BE2C (cell line): ENCODE measurements around the gene PPP1R1C.

Experiments
- DNase-seq: peaks from one replicate; pipeline ENCODE4 v3.0.0-alpha.2; 2020
- H3K27me3 ChIP-seq: fragments of 250-450 bp; sonication (Bioruptor Pico); 2 replicates; pipeline ENCODE4 v1.5.1; 2020; ENCODE audit warnings: mild to moderate bottlenecking
- H3K36me3 ChIP-seq: fragments of 250-450 bp; sonication (Bioruptor Pico); 2 replicates; pipeline ENCODE4 v1.5.1; 2020; ENCODE audit warnings: mild to moderate bottlenecking
- H3K4me1 ChIP-seq: fragments of 250-450 bp; sonication (Bioruptor Pico); 2 replicates; pipeline ENCODE4 v1.5.1; 2020
- H3K4me3 ChIP-seq: 2 replicates; pipeline ENCODE4 v1.5.1; 2011; ENCODE audit warnings: low read depth, low read length
- H3K9me3 ChIP-seq: fragments of 250-450 bp; sonication (Bioruptor Pico); 2 replicates; pipeline ENCODE4 v1.5.1; 2020
- TF ChIP-seq, protein P1 (sequence below): IDR thresholded peaks from 2 replicates; pipeline ENCODE4 v1.5.1; 2012; ENCODE audit warnings: mild to moderate bottlenecking, low read depth, low read length

Gene PPP1R1C

DNA sequence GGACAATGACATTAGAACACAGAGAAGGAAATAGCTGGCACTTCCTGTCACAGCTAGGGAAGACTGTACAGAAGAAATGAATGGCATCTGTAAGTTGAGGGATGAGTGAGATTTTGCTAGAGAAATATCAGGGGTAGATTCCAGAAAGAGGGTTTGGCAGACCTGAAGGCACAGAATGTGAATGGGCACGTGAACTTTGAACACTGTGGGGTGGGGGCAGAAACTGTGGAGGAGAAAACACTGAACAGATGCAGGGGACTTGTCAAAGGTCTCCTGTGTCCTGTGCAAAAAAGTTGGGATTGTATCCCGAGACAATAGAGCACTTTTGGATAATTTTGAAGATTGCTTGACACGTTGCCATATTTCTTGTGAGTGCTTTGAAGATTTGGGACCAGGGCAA lies 88.0 kb downstream of the PPP1R1C start:
- no peaks in the 10 kb centered on the region for H3K9me3 ChIP-seq
- no peak for DNase-seq
- no peaks in the 10 kb centered on the region for H3K4me1 ChIP-seq
- no peak overlapping the region for H3K4me3 ChIP-seq
- no peaks in the 10 kb centered on the region for H3K27me3 ChIP-seq
- TF ChIP-seq, protein P1, sequence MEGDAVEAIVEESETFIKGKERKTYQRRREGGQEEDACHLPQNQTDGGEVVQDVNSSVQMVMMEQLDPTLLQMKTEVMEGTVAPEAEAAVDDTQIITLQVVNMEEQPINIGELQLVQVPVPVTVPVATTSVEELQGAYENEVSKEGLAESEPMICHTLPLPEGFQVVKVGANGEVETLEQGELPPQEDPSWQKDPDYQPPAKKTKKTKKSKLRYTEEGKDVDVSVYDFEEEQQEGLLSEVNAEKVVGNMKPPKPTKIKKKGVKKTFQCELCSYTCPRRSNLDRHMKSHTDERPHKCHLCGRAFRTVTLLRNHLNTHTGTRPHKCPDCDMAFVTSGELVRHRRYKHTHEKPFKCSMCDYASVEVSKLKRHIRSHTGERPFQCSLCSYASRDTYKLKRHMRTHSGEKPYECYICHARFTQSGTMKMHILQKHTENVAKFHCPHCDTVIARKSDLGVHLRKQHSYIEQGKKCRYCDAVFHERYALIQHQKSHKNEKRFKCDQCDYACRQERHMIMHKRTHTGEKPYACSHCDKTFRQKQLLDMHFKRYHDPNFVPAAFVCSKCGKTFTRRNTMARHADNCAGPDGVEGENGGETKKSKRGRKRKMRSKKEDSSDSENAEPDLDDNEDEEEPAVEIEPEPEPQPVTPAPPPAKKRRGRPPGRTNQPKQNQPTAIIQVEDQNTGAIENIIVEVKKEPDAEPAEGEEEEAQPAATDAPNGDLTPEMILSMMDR, result no peak
- no peaks in the 10 kb centered on the region for H3K36me3 ChIP-seq

DNA sequence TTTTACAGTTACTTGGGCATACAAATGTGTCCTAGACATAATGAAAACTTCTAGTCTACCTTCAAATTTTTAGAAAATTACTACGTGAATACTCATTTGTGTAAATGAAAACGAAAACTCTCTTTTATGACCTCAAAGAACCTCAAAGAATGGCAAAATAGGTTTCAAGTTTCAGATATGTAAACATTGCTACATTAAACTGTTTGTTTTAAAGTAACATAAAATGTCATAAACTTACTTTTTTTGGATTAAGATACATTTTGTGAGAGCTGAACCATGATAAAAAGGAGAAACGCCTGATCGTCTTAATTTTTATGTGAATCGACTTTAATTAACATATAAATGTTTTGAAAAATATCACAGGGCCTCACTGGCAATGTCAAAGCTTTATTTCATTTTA lies 91.4 kb downstream of the PPP1R1C start:
- Histone ChIP-seq H3K27me3 (no peaks in the 10 kb centered on the region), H3K36me3 (no peaks in the 10 kb centered on the region), H3K4me1 (no peaks in the 10 kb centered on the region), H3K4me3 (no peak overlapping the region), H3K9me3 (no peaks in the 10 kb centered on the region)
- no peak for DNase-seq
- TF ChIP-seq, protein P1, result no peak

DNA sequence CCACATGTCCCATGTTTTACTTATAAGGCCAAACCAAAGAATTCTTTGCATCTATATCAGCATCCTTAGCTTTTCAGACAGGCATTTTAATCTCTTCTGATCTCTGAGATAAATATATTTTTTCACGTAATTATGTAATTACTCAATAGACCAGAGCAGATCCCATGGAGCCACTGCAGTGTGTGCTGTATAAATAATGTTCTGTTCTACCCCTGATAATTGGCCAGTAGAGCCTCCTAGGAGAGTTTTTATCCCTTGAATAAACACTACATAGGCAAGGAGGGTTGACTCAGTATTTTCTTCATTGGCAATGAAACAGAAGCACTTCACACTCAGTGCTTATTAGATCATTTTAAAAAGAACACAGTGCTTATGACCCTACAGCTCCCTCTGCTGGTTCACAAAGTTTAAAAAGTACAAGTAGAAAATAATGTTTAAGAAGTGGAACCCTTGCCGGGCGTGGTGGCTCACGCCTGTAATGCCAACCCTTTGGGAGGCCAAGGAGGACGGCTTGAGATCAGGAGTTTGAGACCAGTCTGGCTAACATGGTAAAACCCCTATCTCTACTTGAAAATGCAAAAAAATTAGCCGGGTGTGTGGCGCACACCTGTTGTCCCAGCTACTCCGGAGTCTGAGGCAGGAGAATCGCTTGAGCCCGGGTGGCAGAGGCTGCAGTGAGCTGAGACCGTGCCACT lies 91.9 kb downstream of the PPP1R1C start:
- DNase-seq, result peak; percentile 34
- no peaks in the 10 kb centered on the region for H3K27me3 ChIP-seq
- TF ChIP-seq, protein P1, result peak; percentile 57
- H3K4me3 ChIP-seq, result no peak overlapping the region
- H3K9me3 ChIP-seq, result no peaks in the 10 kb centered on the region
- no peaks in the 10 kb centered on the region for H3K4me1 ChIP-seq
- H3K36me3 ChIP-seq, result no peaks in the 10 kb centered on the region

DNA sequence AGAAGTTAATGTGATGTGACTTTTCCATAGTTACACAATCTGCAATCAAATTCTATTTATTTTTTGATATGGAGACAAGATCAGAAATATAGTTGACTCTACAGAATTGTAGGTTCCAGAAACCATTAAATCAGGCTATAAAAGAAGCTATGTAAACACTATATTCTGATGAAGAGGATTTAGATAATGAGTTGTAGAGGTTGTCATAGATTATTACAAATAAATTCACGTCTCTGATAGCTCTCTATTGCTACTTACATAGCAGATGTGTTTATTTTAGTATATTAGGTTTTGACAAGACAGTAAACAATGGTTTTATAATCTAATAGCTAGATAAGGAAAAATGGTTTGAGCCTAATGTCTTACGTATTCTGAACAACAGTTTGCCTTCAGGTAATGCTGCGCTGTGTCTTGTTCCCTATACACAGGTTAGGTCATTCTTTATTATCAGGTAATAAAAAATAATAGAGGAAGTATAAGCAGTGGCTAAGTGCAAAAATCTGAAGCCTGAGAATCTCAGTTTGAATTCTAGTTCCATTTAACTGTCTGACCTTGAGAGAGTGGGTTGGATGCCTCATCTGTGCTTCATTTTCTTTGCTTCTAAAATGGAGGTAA lies 93.4 kb downstream of the PPP1R1C start:
- no peak for DNase-seq
- TF ChIP-seq, protein P1, result no peak
- Histone ChIP-seq H3K27me3 (no peaks in the 10 kb centered on the region), H3K36me3 (no peaks in the 10 kb centered on the region), H3K9me3 (no peaks in the 10 kb centered on the region), H3K4me3 (no peak overlapping the region), H3K4me1 (no peaks in the 10 kb centered on the region)

DNA sequence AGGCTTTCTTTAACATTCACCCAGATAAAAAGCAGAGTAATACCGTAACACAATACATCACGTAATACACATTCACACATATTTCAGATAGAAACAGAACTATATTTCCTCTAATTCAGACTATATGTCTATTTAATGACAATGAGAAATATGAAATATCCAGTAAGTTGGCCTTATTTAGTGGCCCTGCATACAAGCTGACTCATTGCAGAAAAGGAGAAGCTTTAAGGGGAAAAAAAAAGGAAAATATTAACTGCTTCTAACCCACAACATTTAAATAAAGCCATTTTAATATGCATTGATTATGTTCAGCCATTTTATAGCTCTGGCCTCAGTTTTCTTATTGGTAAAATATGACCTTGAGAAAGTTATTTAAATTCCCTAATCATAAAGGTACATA lies 94.8 kb downstream of the PPP1R1C start:
- H3K4me3 ChIP-seq, result no peak overlapping the region
- DNase-seq, result no peak
- no peaks in the 10 kb centered on the region for H3K9me3 ChIP-seq
- no peaks in the 10 kb centered on the region for H3K27me3 ChIP-seq
- TF ChIP-seq, protein P1, result no peak
- H3K36me3 ChIP-seq, result no peaks in the 10 kb centered on the region
- no peaks in the 10 kb centered on the region for H3K4me1 ChIP-seq

DNA sequence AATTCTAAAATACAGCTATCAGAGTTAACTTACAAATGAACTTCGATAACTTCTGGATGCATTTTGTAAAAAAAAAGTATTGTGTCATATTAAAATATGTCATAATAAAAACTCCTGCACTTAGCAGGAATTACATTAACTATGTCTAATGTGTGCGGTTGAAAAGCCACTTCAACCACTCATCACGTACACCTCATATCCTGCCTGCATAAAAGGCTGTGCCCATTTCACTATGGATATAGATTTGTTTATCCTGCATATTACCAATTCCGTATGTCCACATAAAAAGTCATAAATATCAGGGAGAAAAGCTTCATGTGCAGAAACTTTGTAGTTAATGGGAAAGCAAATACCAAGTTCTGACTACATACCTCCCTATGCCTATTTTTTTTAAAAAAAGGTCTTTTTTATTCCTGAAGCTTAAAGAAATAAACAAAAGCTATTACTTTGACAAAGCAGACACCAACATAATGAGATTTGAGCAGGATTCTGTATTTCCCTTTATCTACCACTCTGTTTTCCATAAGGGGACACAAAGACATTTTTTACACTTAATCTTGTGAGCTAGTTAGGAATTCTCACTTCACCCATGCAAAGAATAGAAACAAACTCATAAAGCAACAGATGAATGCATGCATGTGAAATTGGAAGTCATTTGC lies 96.1 kb downstream of the PPP1R1C start:
- no peaks in the 10 kb centered on the region for H3K36me3 ChIP-seq
- H3K27me3 ChIP-seq, result no peaks in the 10 kb centered on the region
- no peak overlapping the region for H3K4me3 ChIP-seq
- H3K9me3 ChIP-seq, result no peaks in the 10 kb centered on the region
- TF ChIP-seq, protein P1, result no peak
- H3K4me1 ChIP-seq, result no peaks in the 10 kb centered on the region
- DNase-seq, result no peak
